GM12865 (cell line): ENCODE results near the gene RAB3IP.
A peak's percentile ranks its signal among the peaks of the same experiment; 100 is the strongest.

Experiments used
- DNase-seq: peaks from one replicate; pipeline ENCODE4 v3.0.0; 2010; ENCODE audit warnings: low read depth
- H3K4me3 ChIP-seq: 2 replicates; pipeline ENCODE4 v1.5.1; 2011; ENCODE audit warnings: mild to moderate bottlenecking, low read depth, low read length, control low read depth
- CTCF ChIP-seq: IDR thresholded peaks from 2 replicates; pipeline ENCODE4 v1.5.1; 2011; ENCODE audit warnings: low read length, control low read depth, low read depth, inconsistent platforms; ENCODE audit not compliant: insufficient read depth; ENCODE audit errors: missing control alignments

Gene RAB3IP

GRCh38 chr12:69720750-69721149 is 17.9 kb upstream of the RAB3IP start:
- no peak for DNase-seq
- TF ChIP-seq CTCF, result no peak
- H3K4me3 ChIP-seq, result no peak overlapping the region

DNA sequence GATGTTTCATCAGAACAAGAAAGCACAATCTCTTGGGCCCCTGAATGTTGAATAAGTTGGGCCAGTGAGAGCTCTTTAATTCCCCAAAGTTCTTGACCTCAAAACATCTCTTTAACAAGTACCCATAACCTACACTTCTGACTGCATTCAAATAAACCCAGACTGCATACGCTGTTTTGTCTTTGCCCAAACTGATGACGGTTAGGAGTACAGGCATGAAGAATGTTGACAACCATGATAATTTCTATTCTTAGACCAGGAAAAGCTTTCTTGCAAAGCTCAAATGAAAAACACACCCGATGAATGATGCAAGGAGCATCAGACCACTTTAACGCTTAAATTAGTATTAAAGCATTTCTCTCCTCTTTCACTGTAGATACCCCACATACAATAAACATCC is 11.7 kb upstream of the RAB3IP start:
- TF ChIP-seq CTCF, result no peak
- no peak overlapping the region for H3K4me3 ChIP-seq

DNA sequence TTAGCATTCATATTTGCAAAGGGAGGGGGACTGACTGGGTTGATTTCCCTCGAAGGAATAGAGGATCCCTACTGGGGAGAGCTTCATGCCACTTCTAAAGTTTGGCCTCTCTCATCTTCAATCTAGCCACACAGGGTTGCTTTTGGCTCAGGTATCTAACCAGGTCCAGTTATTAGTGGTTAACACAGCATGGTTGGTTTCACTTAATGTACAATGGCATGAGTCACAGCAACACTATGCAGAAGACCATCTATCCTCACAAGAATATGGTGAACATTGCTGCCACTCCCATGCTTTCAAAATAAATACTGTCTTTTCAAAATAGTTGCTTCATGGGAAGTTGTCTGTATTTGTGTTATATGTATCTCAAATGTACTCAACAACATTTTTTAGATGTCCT is 6.6 kb upstream of the RAB3IP start:
- DNase-seq, result no peak
- no peak for TF ChIP-seq CTCF
- no peak overlapping the region for H3K4me3 ChIP-seq

More for the DNA sequence above, 11.7 kb upstream of the RAB3IP start:
- DNase-seq, result no peak

- no peak for DNase-seq
- H3K4me3 ChIP-seq, result no peak overlapping the region
- TF ChIP-seq CTCF, result no peak
Observed at GRCh38 chr12:69733638-69734037, 5.0 kb upstream of the RAB3IP start.

GRCh38 chr12:69739287-69740191 is 879 bp downstream of the RAB3IP start:
- no peak for TF ChIP-seq CTCF
- DNase-seq, result peak; percentile 86

DNA sequence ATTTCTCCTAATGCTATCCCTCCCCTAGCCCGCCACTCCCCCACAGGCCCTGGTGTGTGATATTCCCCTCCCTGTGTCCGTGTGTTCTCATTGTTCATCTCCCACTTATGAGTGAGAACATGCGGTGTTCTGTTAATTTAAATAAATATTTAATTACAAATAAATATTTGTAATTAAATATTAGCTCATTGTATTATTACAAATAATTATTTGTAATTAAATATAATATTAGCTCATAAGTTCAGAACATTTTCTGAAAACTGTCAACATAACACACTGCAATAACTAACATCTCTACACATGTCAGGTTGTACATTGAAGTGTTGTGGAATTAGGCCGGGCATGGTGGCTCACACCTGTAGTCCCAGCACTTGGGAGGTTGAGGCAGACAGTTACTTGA is 5.4 kb downstream of the RAB3IP start:
- TF ChIP-seq CTCF, result no peak
- DNase-seq, result no peak

More at GRCh38 chr12:69739287-69740191, 879 bp downstream of the RAB3IP start:
- peak overlapping the region; percentile 57 for H3K4me3 ChIP-seq

More for the DNA sequence above, 5.4 kb downstream of the RAB3IP start:
- H3K4me3 ChIP-seq, result no peak overlapping the region
